Ascending aorta (tissue), 2 donors: ENCODE measurements around the gene PRCD. TPM values are rescaled to one million over a fixed set of nuclear protein-coding genes. Genes with fewer than 3 reads are reported as not detected.

Experiments
- DNase-seq, 2 donors: peaks; one replicate each; pipeline ENCODE4 v3.0.0-alpha.2; 2019; ENCODE audit warnings: low spot score in 2 of 2
- H3K27ac ChIP-seq, 2 donors: fragments of 200-600 bp; sonication (generic); one replicate each; pipeline ENCODE4 v1.5.1; 2016 to 2017; ENCODE audit warnings: mild to moderate bottlenecking in 1 of 2
- H3K27me3 ChIP-seq: fragments of 200-600 bp; sonication (generic); one replicate; pipeline ENCODE4 v1.5.1; 2017
- H3K36me3 ChIP-seq, 2 donors: fragments of 200-600 bp; sonication (generic); one replicate each; pipeline ENCODE4 v1.5.1; 2016
- H3K4me1 ChIP-seq, 2 donors: fragments of 200-600 bp; sonication (generic); one replicate each; pipeline ENCODE4 v1.5.1; 2016 to 2017; ENCODE audit warnings: mild to moderate bottlenecking in 1 of 2
- H3K4me3 ChIP-seq, 2 donors: fragments of 200-600 bp; sonication (generic); one replicate each; pipeline ENCODE4 v1.5.1; 2016 to 2017; ENCODE audit warnings: mild to moderate bottlenecking in 1 of 2
- H3K9me3 ChIP-seq, 2 donors: fragments of 200-600 bp; sonication (generic); one replicate each; pipeline ENCODE4 v1.5.1; 2016
- CTCF ChIP-seq, 3 experiments: fragments of 200-600 bp in 2 of 3; fragments of 450-650 bp in 1 of 3; sonication (generic) in 2 of 3; IDR thresholded peaks; one replicate each; pipeline ENCODE4 v1.5.1; 2016 to 2019; ENCODE audit warnings: antibody characterized with exemption in 3 of 3, mild to moderate bottlenecking in 1 of 3, moderate library complexity in 1 of 3
- intact Hi-C: fragments of 100-400 bp; cut with DNase I; formaldehyde crosslinking; loops from one replicate; pipeline ENCODE4 v1.15.1; 2023
- total RNA-seq: library from RNA; depleted of rRNA; stranded (reverse); fragments of >200 nt; gene quantifications from one replicate; pipeline ENCODE4 v1.1.0, GENCODE V29; 2016

PRCD gene
- total RNA-seq, 1 donor from 2014 or later = 0.43 TPM

GRCh38 chr17:76541739-76542454, 2.1 kb downstream of the PRCD start:
- no peak overlapping the region for H3K27ac ChIP-seq
- intact Hi-C loops = loop anchor here (2.0 kb wide), 1 partner anchor 15 kb away; no protein-coding TSS in a partner anchor
- no peaks in the 10 kb centered on the region for H3K9me3 ChIP-seq
- no peak overlapping the region for H3K4me3 ChIP-seq
- peaks cover 12% of the 10 kb centered on the region for H3K27me3 ChIP-seq
- no peak for TF ChIP-seq CTCF (IDR thresholded peaks at IDR 0.05)
- peaks cover 13 to 14% of the 10 kb centered on the region in 2 donors for H3K4me1 ChIP-seq
- no peaks in the 10 kb centered on the region for H3K36me3 ChIP-seq
- DNase-seq = no peak

- peaks cover 9 to 11% of the 10 kb centered on the region in 2 donors for H3K4me1 ChIP-seq
- peaks cover 12% of the 10 kb centered on the region for H3K27me3 ChIP-seq
- TF ChIP-seq CTCF (IDR thresholded peaks at IDR 0.05) = no peak
- no peak for DNase-seq
- no peaks in the 10 kb centered on the region for H3K9me3 ChIP-seq
- H3K4me3 ChIP-seq = no peak overlapping the region
- H3K36me3 ChIP-seq = no peaks in the 10 kb centered on the region
- intact Hi-C loops = no loop called here
- no peak overlapping the region for H3K27ac ChIP-seq
Measured at GRCh38 chr17:76542566-76542971, 2.7 kb downstream of the PRCD start.

GRCh38 chr17:76542984-76543383, 3.1 kb downstream of the PRCD start:
- TF ChIP-seq CTCF (IDR thresholded peaks at IDR 0.05) = no peak
- H3K4me1 ChIP-seq = peaks cover 7 to 9% of the 10 kb centered on the region in 2 donors
- DNase-seq = no peak
- no peak overlapping the region for H3K27ac ChIP-seq
- no peaks in the 10 kb centered on the region for H3K9me3 ChIP-seq
- no peaks in the 10 kb centered on the region for H3K36me3 ChIP-seq
- H3K27me3 ChIP-seq = peaks cover 11% of the 10 kb centered on the region
- intact Hi-C loops = no loop called here
- no peak overlapping the region for H3K4me3 ChIP-seq

- intact Hi-C loops = no loop called here
- H3K4me1 ChIP-seq = peaks cover 4 to 7% of the 10 kb centered on the region in 2 donors
Measured at GRCh38 chr17:76543482-76543825, 3.6 kb downstream of the PRCD start.

GRCh38 chr17:76543826-76544545, 4.1 kb downstream of the PRCD start:
- no peak overlapping the region for H3K27ac ChIP-seq

More at GRCh38 chr17:76543482-76543825, 3.6 kb downstream of the PRCD start:
- no peak for DNase-seq
- TF ChIP-seq CTCF (IDR thresholded peaks at IDR 0.05) = no peak
- Histone ChIP-seq H3K9me3 (no peaks in the 10 kb centered on the region), H3K4me3 (no peak overlapping the region), H3K27me3 (peaks cover 6% of the 10 kb centered on the region), H3K36me3 (no peaks in the 10 kb centered on the region), H3K27ac (no peak overlapping the region)

More at GRCh38 chr17:76543826-76544545, 4.1 kb downstream of the PRCD start:
- TF ChIP-seq CTCF (IDR thresholded peaks at IDR 0.05) = no peak
- DNase-seq = no peak
- Histone ChIP-seq H3K9me3 (no peaks in the 10 kb centered on the region), H3K27me3 (peaks cover 3% of the 10 kb centered on the region), H3K4me3 (no peak overlapping the region), H3K4me1 (peaks cover 4 to 7% of the 10 kb centered on the region in 2 donors), H3K36me3 (no peaks in the 10 kb centered on the region)
- intact Hi-C loops = no loop called here
